Stimulated activated naive CD4-positive, alpha-beta T cell treated with Interleukin-2 at 50 U/mL for 16 hours (primary cell): ENCODE data around the gene PPP1R2.
A peak's percentile ranks its signal among the peaks of the same experiment; 100 is the strongest.

Experiments
- DNase-seq: peaks from one replicate; lab custom pipeline; 2025; lab: John Stamatoyannopoulos, UW

Gene PPP1R2

DNA sequence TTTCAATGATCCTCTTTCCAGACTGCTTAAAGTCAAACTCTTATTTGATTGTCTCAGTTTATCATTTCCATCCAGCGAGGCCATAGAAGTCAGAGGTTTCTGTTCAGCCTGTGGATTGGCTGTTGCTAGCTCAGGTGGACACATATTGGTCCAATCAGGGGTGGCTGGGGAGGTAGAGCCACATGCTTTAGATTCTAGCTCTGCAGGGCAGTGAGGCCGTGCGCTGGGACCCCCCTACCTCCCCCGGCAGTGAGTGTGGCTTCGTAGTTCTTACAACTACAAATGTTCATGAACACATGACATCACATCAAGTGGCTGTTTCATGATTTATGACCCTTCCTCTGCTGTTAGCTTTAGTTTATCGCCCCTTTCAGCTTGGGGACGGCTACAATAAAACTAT is 22.6 kb upstream of the PPP1R2 start:
- no peak for DNase-seq

DNA sequence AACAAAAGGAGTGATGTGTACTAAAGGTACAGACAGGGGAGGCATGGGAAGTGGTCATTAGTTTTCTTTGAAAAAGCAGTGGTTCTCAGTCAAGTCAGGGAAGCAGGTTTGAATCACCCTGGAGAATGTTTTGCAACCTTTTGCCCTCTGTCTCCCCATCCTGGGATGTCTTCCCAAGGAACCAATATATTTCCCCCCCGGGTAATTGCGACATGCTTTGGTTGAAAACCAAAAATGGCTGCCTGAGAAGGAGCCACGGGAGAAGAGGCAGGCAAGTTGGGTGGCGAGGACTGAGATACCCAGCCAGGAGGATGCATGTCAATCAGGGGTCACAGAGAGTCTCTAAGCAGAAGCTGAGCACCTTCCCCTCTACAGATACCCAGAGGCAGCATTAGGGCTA is 20.2 kb upstream of the PPP1R2 start:
- DNase-seq, result no peak

DNA sequence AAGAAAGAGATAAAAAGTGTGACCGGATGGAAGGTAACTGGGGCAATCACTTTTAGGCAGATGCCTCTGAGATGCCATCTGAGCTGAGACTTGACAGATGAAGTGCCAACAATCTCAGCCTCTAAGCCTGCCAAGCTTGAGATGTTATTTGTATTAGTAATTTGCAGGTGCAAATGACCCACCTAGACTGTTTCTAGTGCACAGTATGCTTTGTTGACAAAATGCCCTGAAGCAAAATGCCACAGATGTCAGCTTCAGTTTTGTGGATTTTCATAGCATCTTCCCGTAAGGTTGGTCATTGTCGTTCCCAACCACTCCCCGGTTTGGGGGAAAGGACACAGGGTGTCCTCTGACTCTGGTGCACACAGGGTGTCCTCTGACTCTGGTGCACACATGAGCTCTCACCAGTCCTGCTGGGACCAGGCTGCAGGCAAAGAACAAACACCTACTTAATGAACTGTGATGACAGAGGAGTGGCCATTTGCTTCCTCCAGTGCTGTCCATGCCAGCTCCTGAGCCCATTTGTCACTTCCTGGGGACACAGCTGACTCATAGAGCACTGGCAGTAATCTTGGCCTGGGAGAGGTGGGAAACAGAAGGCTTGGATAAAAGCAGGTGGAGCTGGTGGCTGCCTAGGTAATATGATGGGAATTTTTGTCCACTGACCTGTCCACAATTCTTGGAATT is 16.7 kb upstream of the PPP1R2 start:
- no peak for DNase-seq

DNA sequence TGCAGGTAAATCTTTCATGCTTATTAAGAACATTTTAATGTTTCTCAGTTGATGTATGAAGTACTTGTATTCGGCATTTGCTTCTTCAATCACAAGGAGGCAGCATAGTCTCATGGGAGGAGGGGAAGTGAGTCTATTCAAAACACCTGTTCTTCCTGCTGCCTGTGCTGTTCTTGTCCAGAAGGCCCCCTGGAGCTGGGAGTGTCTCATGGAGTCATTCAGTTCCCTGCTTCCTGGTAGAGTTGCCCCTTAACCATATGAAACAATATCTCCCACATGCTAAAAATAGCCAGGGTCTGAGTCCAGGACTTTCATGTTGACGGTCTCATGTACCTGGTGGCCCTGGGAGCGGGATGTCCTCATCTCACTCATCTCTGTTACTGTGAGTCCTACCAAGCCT is 15.5 kb upstream of the PPP1R2 start:
- no peak for DNase-seq

DNA sequence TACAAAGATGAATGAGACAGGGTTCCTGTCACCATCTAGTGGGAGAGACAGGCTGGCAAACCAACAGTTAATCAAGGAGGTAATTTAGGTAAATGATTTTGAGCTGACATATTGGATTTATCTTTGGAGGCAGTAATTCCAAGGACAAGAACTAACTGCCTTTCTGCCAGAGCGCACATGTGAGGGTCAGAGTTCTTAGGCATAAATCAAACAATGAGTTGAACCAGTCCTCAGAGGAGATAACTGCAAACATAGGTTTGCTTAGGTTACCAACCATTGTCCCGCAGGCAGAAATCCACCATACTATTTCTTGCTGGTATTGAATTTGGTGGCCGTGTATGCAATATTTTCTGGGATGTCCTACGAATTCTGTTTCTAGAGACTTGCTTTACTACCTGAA is 14.2 kb upstream of the PPP1R2 start:
- DNase-seq, result no peak

DNA sequence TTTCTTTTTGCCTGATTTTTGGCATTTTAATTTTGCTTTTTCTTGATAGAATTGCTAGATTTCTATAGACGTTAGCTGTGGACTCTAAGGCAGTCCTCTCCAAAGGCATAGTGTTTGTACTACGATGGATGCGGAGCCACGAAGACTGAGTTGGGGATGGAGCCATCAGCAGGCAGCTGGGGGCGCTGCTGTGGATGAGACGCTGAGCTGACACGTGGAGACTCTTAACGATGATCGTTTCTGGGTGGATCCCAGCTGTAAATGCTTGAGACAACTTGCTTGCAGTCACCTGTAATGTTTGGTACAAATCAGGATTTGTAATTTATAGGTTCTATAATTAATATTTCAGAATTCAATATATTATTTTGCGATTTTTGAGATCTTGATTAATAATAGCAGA is 13.3 kb upstream of the PPP1R2 start:
- no peak for DNase-seq

DNA sequence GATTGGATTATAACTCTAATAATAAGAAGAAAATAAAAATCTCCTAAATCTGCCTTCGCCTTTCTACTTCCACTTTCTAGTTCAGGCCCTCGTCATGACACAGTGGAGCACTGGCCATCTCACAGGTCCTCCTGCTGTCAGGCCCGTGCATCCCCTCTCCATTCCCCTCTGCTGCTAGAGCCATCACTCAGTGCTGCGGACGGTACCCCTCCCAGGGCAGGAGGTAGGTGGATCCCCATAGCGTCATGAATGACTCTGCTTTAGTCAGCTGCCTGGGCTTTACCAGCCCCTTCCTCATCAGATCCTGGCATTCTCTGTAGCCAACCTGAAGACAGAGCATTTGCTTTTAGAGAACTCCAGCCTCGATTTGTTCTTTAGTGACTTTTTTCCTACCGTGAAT is 12.0 kb upstream of the PPP1R2 start:
- no peak for DNase-seq

DNA sequence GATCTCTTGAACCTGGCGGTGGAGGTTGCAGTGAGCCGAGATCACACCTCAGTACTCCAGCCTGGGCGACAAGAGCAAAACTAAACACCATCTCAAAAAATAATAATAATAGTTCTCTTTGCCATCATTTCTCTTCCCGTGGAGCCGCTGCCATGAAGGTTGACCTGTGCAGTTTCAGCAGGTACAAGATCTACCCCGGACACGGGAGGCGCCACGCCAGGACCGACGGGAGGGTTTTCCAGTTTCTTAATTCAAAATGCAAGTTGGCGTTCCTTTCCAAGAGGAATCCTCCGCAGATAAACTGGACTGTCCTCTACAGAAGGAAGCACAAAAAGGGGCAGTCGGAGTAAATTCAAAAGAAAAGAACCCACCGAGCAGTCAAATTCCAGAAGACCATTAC is 11.3 kb upstream of the PPP1R2 start:
- DNase-seq, result no peak

DNA sequence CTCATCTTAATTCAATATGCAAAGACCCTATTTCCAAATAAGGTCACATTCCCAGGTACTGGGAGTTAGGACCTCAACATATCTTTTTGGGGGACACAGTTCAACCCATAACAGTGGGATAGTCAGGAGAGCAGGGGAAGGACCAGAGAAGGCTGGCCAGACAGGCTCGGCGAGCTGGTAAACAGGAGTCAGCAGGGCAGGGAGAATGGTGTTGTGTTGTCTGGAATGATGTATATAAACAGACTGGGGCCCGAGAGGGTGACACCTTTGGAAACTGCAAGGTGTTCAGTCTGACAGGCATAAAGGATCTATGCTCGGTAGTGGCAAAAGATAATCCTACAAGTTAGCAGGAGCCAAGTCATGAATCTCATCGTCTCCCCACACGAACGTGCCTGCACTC is 10.1 kb upstream of the PPP1R2 start:
- no peak for DNase-seq

DNA sequence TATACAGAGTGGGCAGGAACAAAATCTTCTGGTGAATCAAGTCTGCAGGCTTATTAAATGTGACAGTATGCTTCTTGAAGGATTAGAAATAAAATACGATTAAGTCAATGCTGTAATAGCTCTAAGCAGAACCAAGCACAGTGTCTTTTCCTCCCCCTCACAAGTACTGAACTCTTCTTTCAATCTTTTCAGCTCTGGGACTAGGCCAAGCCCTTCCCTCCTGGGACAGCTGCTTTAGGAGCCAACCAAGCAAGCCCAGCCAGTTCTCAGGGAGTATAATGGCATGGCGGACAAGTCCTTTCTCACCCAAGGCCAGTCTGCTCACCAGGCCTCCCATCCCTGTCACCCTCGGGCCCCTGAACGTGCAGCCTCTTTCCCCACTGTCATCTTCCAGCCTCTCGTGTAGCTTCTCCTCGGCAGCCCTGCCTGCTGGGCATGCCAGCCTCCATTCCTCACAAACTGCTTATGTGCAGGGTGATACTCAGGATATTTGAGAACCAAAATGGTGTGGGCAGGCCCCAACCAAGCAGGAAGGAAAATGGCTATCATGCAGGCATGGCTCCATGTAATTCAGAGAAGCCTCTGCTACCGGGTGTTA is 8.4 kb upstream of the PPP1R2 start:
- no peak for DNase-seq

DNA sequence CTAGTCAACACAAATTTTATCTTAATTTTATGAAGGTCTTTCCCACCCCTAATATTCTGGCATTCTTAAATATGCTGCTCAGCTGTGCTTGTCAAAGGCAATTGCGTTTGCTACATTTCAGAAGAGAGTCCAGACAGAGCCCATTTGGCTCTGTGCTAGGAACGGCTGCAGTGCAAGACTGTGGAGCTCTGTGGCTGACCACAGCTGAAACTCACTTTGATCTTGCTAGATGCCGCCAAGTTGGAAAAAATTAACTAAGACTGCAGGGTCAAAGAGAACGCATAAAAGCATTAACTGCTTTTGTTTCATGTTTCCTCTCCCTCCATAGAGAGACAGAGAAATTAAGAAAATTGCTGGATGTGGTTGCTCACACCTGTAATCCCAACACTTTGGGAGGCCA is 7.6 kb upstream of the PPP1R2 start:
- DNase-seq, result no peak

DNA sequence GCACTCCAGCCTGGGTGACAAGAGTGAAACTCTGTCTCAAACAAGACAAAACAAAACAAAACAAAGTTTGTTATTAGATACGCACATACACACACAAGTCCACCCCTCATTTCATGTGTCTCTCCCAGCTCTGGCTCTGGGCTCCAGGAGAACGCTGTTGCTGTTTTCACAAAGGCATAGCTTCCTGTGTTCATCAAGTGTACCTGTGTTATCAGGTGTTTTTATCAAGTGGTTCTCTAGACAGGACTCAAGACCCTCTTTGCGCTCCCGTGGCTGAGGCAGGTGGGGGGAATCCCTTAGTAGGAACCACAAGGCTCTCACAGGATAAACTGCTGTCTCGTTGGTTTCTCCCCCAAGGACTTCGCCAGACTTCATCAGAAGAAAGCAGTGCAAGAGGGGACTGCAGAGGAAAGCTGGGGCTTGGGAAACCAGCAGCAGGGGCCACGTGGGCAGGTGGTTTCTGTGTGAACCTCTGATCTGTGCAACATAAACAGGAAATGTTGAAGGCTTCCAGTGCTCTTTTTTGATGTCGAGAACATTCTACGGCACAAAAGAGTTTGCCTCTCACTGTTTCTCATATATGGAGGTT is 6.9 kb upstream of the PPP1R2 start:
- DNase-seq, result peak; percentile 69

DNA sequence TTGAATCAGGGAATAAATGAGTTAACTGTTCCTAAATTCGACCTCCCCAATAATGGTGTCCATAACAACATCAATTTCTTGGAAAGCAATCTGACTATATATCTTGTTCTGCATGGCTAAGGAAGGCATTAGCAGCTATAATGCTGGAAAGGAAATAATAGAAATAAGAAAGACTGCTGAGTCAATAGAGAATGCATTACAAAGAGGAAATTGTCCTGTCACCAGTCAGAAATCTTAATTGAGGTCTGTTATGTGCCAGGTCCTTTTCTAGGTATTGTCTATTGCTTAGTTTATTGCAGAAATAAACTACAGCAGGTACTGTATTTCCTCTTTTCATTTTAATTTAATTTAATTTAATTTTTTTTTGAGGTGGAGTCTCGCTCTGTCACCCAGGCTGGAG is 5.9 kb upstream of the PPP1R2 start:
- no peak for DNase-seq

DNA sequence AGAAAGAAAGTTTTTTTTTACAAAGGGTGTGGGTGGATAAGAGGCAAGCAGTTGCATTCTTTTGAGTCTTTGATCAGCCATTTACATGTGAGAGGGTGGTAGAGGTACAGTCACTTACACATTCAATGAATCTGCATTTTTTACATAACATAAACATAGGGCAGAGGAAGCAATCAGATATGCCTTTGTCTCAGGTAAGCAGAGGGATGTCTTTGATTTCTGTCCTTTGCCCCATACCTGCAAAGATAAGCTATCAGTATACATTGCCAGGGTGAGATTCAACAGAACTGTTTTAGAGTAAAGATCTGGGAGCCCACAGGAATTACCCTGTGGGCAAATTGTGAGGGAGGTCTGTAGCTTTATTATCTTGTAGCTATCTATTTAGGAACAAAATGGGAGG is 5.4 kb upstream of the PPP1R2 start:
- no peak for DNase-seq

DNA sequence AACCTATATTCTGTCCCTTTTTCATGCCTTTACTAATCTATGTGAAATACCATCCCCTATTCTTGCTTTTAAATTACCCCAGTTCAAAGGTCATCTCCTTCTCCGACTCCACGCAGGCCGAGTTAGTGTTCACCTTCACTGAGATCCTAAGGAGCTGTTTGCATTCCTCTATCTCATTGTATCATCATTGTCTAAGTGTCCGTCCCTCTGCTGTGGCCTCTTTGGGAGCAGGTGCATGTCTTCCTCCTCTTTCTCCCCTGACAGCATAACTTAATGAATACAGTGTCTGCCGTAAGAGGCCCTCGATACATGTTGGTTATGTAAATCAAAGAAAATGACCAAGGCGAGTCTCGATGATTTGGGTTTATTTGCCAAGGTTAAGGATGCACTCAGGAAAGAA is 4.9 kb upstream of the PPP1R2 start:
- no peak for DNase-seq

DNA sequence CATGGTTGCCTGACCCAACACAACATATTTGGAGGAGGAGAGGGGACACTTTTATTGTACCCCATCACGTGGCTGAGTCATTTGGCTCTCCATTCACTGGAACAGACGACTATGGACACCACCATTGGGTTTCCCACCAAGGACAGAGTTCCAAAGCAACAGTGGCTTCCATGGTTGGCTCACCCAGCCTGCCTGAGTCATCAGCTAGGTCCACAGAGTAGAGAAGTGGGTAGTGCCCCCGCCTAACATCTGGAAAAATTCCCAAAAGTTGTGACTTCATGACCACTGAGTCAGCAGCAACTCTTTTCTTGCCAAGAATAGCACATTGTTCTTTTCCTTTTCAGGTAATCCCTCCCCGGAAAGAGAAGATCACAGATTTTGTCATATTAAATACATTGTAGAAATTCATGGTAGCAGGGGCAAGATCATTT is 3.0 kb upstream of the PPP1R2 start:
- DNase-seq, result no peak

DNA sequence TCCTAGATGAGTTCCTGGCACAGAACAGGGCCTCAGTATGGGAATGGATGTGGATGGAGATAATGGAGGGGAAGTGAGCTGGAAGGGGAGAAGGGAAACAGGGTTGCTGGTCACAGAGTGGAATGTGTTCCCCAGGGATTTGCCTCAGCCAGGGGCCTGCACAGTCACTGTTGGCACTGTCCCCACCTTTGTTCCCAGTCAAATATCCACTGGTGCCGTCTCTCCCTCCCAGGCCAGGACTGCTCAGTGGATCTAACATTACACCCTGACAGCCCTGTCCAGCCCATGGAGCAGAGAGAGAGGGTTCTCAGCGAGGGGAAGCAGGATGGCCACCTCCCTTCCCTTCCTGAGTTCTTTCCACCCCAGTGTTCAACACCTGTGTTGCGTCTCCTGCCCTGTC is 1.5 kb upstream of the PPP1R2 start:
- DNase-seq, result no peak

DNA sequence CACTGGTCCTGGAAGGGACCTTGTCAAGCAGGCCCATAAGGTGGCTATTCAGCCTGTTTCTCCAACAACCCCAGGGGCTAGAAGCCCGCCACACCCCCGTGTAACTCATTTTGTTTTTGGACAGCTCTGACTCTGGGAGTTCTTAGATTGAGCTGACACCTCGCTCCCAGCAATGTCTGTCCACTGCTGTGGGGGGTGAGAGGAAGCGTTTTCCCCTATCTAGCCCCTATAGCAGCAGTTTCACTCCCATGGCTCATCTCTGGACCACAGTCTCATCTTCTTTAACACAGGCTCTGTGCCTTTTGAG is 1.1 kb upstream of the PPP1R2 start:
- no peak for DNase-seq

DNA sequence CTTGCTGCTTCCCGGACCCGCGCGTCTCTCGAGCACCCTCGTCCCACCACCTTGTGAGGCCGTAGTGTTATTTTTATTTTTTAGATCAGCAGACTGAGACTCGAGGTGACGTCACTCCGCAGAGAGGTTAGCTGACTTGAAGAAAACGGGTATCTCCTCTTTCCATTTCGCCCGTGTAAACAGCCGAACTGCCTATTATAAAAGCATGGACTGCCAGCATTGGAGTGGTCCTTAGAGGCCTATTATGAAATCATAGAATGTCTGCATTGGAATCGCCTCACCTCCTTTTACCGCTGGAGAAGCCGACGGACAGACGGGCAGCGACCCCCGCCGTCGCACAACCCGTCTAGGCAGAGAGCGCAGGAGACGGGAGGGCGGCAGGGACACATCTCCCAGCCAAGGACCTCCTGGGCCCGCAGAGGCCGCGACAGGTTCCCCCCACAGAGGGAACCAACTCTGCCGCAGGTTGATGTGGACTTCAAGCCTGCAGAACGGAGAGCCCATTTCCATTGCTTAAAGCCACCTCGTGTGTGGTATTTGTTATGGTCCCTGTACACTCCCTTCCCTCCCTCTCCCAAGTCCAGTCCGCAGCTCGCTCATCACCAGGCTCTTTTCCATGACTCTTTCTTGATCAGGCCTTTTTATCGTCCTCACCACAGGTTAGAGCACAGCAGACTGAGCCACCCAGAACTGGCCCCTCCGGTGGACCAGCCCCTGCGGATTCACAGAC is 540 bp upstream of the PPP1R2 start:
- no peak for DNase-seq

DNA sequence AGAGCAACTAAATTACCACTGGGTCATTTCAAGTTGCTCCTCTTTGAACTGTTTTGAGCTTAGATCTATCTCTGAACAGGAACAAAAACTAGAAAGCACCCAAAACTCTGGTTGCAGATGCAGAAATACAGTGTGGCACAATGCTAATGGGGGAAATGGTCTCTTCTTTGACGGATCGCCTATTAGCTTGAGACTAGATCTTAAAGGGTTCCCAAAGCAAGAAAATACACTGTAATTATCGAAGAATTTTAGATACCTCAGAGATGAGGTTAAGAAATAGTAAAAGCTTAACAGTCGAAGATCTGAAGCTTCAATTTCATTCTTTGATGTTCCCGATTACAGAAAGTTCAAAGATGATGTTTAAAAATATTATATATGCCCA is 818 bp downstream of the PPP1R2 start:
- DNase-seq, result no peak

DNA sequence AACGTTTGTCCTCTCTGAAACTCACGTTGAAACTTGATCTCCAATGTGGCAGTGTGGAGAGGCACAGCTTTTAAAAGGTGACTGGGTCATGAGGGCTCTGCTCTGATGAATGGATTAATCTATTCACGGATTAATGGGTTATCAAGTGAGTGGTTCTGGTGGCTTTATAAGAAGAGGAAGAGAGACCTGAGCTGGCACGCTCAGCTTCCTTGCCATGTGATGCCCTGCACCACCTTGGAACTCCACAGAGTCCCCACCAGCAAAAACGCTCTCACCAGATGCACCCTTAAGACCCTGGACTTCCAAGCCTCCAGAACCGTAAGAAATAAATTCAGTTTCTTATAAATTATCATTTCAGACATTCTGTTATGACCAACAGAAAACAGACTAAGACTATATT is 2.6 kb downstream of the PPP1R2 start:
- no peak for DNase-seq

DNA sequence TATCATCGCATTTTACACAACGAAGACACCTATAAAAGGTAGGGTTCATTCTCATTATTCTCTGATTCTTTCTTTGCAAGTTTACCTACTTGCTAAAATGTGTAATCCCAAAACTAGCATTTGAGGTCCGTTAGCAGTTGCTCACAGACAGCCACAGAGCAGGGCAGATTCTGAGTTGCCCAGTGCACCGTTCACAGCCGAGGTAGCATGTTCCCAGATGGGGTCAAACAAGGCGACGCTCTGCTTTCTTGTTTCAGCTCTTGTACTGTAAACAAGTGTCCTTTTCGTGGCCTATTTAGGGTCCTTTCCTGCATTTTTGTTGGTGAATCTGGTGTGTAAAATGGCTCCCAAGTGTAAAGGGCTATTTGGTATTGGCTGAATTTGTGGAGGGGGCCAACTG is 3.1 kb downstream of the PPP1R2 start:
- no peak for DNase-seq

DNA sequence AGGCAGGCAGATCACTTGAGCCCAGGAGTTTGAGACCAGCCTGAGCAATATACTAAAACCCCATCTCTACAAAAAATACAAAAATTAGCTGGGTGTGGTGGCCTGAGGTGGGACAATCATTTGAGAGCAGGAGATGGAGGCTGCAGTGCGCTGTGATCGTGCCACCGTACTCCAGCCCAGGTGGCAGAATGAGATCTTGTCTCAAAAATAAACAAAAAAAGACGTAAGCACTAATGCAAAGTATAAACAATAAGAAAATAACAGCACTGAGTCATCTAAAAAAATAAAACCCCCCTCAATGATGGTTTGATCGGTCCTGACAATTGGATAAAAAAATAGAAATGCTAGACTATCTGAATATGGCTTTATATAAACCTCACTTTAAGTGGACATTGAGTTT is 3.6 kb downstream of the PPP1R2 start:
- DNase-seq, result no peak

DNA sequence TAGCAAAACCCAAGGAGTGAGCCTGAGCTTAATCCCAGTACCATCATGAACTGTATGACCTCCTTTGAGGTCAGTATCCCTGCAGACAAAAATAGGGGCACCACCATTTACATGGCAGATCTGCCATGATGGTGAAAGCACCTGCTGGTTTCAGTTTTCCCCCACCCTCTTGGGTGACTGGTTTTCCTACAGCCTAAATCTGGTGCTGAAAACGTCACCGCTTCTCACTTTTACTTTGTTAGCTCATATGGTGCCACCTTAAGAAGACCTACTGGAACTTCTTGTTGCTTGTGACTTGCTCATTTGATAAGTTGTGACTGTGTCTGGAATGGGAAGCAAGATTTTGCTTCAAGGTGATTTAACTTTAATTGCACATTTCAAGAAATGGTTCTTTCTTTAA is 5.1 kb downstream of the PPP1R2 start:
- DNase-seq, result peak; percentile 39
